AG08395 (cell line): Measurements from ENCODE around the gene CEP250.
"Not testable (repeated sequence)": the region's sequence is repeated elsewhere in the genome, so short reads cannot be mapped to it uniquely, and the experiment has no call there.

Experiments used
- DNase-seq: peaks from one replicate; pipeline ENCODE4 v3.0.0; 2012; ENCODE audit warnings: mixed read lengths, low spot score

CEP250 gene

DNA sequence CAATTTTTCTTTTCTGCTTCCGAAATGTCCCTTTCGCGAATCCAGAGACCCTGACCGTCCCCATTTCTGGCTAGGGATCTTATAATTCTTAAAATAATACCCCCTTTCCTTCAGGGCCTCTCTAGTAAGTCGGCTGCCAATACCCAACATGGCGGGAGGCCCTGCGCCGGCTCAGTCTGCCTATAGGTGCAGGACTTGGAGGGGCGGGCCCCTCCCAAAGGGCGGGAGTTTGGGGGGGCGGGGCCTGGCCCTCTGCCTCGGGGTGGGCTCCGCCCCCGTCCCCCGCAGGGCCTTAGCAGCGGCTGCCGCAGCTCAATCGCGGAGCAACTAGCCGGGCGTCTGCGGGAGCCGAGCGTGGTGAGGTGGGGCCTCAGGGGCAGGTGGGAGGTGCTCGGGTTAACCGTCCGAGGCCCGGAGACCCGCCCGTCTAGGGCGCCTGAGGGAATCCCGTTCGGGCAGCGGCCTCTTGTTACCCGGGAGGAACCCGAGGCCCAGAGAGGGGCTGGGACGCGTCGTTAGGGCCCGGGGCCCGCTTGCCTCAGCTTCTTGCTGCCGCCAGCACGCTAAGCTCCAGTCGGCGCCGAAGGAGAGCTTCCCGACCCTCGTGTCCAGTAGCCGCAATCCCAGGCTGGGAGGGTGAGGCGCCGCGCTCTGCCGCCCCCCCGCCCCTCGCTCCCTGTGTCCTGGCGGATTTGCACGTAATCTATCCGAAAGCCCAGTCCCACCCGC is at the start of gene CEP250:
Gene CEP250 (plus strand): TSS at position 718 of the 729 bp plus-strand sequence. CDS start 6,770 bp downstream, outside the sequence.
- DNase-seq = peak; percentile 98

DNA sequence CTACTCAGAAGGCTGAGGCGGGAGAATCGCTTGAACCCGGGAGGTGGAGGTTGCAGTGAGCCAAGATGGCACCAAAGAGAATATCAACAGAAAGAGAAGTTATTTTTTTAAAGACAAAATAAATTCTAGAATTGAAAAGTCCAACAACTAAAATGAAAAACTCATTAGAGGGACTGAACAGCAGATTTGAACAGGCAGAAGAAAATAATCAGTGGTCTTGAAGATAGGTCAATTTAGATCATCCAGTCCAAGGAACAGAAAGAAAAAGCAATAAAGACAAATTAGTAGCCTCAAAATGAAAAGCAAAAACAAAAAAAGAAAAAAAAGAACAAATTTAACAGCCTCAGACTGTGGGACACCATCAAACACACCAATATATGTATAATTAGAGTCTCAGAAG is 49.6 kb upstream of the CEP250 start:
- no peak for DNase-seq

GRCh38 chr20:35408270-35408669 is 47.1 kb upstream of the CEP250 start:
- no peak for DNase-seq

- no peak for DNase-seq
Measured at GRCh38 chr20:35409542-35409941, 45.9 kb upstream of the CEP250 start.

GRCh38 chr20:35410613-35411012 is 44.8 kb upstream of the CEP250 start:
- no peak for DNase-seq

DNA sequence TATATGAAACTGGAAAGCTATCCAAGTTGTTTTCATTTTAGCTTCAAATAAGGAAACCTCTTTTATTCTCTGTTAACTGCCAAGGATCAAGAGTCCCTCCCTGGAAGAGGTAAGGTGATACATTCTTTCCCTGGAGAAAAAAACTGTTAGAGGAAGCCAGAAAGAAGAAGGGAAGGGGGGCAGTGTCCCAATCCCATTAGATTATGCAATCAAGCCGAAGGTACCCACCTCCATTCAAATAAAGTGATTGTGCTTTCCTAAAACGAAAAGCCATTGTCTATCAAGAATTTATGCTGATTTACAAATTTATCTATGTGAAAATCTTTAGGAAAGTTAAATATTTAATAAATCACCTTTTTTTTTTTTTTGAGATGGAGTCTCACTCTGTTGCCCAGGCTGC is 34.1 kb upstream of the CEP250 start:
- DNase-seq = no peak

GRCh38 chr20:35431621-35432429 is 23.6 kb upstream of the CEP250 start:
- no peak for DNase-seq

DNA sequence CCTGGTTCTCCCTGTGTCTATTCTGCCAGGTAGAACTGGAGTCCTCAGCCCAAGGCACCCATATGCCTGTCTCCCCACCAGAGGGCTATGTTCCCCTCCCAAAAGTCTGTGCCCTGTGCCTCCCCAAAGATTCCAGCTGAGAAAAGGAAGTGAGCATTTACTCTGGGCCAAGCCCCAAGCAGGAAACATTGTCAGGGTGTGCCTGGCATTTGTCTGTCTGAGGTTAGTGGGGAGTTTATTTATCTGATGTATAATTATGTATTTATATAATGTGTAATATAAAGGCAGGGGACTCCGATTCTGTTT is 23.0 kb upstream of the CEP250 start:
- DNase-seq = no peak

- no peak for DNase-seq
Measured at GRCh38 chr20:35433337-35433736, 22.1 kb upstream of the CEP250 start.

DNA sequence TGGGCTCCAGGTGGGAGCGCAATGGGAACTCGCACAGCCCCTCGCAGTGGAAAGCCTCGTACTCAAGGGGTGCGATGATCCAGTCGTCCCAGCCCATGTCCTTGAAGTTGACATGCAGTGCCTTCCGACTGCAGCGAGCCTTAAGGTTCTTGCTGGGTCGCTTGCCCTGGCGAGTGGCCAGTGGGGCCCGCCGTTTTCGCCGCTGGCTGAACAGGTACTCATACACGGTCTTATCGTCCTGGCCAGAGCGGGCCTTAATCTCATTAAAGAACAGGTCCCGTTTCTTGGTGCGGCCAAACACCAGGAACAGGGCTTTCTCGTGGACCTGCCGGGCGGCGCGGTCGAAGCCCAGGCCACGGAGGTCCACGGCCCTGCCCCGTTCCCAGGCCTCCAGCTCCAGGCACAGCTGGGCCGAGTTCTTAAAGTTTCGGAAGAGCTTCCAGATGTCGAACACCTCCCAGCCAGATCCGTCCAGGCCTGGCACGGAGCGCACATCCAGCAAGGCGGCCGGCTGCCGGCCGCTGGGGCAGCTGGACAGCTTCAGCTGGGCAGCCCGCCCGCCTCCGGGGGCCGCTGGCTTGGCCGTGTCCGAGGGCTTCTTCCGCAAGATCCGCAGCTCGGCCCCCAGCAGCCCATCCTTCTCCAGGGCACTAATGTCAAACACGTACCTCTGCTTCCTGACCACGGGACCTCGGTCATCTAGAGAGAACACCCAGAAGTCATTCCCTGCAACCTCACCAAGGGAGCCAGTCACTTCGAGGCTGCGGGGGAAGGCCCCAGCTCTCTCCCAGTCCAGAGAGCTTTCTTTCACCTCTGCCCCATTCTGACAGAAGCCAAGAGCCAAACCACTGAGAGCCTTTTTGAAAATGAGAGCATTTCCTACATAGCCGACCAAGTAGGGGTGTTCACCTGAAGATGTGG is 21.1 kb upstream of the CEP250 start:
- DNase-seq = peak; percentile 39

DNA sequence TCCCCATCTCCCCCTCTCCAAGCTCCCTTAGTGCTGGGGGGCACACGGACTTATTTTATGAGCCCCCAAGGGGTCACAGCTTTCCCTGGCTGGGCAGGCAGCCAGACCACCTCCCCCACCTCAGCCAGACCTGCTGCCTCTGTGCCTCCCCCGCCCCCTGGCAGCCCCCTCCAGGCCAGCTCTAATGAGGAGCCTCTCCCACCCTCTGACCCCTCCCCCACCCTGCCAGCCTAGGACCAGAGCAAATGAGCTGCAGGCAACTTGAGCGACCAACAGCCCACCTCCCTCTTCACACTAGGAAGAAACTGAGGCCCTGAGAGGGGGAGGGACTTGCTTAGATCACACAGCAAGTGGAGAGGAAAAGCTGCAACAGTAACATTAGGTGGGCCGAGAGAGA is 19.2 kb upstream of the CEP250 start:
- DNase-seq = no peak

DNA sequence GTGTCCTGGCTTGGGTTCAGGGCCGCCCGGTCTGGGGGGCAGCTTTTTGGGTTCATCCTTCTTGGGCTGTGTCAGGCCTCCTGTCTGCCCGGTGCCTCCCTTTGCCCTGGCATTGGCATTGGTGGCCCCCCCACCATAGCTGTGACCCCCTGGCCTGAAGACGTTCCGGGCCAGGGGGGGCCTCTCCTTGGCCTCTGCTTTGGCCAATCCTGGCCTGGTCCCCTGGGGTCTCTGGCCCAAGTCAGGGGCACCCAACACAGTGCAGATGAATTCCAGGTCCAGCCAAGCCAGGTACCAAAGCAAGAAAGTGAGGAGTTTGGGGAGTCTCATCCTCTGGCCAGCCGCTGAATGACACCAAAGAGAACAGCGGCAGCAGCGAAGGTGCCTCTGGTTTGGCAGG is 17.8 kb upstream of the CEP250 start:
- no peak for DNase-seq

DNA sequence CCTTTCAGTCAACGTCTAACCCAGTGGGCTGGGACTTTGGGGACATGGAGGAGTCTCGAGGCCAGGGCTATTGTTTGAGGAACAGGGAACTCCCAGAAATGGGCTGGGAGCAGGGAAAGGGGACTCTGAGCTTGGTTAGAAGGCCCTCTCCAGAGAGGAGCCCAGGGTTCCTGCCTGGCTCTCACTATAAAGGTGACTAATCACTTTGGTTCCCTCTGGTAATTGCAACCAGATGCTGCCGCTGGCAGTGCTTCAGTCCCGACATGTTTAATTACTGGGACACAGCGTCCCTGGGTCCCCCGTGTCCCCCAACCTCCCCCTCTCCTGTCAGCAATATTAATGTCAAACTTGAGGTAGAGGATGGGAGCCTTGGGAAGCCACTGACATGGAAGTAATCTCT is 12.4 kb upstream of the CEP250 start:
- peak; percentile 90 for DNase-seq

DNA sequence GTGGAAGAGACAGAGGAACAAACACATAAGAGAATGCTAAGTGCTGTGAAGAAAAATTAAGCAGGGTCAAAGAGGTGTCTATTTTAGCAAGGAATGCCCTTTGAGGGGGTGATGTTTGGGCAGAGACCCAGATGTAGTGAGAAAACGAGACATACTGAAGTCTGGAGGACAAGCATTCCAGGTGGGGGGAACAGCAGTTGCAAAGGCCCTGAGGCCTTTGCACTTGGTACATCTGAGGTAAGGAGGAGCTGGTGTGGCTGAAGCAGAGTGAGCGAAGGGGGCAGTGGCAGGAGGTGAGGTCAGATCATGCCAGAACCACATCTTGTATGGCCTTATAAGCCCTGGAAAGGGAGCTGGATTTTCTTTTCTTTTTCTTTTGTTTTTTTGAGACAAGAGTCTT is 11.2 kb upstream of the CEP250 start:
- no peak for DNase-seq

DNA sequence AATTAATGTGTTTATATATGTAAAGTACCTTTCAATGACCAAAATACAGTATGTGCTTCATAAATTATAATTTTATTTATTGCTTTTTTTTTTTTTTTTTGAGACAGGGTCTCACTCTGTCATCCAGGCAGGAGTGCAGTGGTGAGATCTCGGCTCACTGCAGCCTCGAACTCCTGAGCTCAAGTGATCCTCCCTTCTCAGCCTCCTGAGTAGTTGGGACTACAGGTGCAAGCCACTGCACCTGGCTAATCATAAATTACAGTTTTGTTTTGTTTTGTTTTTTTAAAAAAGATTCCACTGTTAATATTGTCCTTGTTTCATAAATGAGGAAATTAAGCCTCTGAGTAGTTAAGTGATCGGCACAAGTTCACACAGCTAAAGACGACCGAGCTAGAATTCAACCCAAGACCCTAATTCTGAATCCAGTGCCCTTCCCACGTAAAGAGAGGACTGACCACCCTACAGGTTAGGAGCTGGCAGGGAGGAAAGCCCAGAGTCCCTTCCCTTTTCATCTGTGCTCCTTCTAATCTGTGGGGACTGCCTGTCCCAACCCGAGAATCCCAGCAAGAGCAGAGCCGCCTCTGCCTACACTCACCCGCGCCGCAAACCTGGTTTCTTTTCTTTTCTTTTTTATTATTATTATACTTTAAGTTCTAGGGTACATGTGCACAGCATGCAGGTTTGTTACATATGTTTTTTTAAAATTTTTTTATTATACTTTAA is 8.9 kb upstream of the CEP250 start:
- DNase-seq = no peak

DNA sequence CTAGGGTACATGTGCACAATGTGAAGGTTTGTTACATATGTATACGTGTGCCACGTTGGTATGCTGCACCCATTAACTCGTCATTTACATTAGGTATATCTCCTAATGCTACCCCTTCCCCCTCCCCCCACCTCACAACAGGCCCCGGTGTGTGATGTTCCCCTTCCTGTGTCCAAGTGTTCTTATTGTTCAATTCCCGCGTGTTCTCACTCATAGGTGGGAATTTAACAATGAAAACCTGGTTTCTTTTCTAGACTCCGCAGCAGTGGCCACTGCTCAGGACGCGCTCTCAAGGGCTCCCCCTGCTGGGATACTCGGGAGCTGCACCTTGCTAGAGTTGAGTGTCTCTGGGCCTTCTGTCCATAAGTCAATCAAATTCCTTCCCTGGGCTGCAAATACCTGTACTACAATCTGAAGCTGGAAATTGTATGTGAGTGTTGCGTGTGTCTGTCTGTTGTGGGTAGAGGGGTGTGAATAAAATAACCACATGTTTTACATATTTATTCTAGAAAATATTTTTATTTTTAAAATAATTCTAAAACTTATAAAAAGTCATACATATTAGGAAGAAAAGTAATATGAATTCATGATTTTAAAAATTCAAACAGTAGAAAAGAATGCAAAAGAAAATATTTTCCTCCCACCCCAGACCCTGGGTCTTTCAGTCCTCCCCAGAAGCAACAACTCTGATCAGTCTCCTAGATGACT is 8.2 kb upstream of the CEP250 start:
- DNase-seq = peak; percentile 83

- no peak for DNase-seq
Measured at GRCh38 chr20:35448788-35449373, 6.5 kb upstream of the CEP250 start.

GRCh38 chr20:35449855-35450254 is 5.5 kb upstream of the CEP250 start:
- DNase-seq = not testable (repeated sequence)

GRCh38 chr20:35451295-35451694 is 4.1 kb upstream of the CEP250 start:
- DNase-seq = no peak

- DNase-seq = no peak
Measured at GRCh38 chr20:35453647-35454046, 1.8 kb upstream of the CEP250 start.

DNA sequence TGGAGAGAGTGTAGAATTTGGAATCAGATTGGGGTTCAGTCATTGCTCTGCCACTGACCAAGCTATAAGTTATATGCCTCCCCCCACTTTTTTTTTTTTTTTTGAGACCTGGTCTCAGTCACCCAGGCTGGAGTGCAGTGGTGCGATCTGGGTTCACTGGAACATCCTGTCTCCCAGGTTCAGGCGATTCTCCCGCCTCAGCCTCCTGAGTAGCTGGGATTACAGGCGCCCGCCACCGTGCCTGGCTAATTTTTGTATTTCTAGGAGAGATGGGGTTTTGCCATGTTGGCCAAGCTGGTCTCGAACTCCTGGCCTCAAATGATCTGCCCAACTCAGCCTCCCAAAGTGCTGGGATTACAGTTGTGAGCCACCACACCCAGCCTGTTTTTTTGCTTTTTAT is 1.3 kb downstream of the CEP250 start:
- DNase-seq = not testable (repeated sequence)
